ENCODE measurements around the gene WDR1.

- TF ChIP-seq, protein P1, sequence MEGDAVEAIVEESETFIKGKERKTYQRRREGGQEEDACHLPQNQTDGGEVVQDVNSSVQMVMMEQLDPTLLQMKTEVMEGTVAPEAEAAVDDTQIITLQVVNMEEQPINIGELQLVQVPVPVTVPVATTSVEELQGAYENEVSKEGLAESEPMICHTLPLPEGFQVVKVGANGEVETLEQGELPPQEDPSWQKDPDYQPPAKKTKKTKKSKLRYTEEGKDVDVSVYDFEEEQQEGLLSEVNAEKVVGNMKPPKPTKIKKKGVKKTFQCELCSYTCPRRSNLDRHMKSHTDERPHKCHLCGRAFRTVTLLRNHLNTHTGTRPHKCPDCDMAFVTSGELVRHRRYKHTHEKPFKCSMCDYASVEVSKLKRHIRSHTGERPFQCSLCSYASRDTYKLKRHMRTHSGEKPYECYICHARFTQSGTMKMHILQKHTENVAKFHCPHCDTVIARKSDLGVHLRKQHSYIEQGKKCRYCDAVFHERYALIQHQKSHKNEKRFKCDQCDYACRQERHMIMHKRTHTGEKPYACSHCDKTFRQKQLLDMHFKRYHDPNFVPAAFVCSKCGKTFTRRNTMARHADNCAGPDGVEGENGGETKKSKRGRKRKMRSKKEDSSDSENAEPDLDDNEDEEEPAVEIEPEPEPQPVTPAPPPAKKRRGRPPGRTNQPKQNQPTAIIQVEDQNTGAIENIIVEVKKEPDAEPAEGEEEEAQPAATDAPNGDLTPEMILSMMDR (IDR thresholded peaks at IDR 0.05; ENCODE audit: insufficient read depth, low read length, poor library complexity, severe bottlenecking): no peak
- TF ChIP-seq EZH2phosphoT487 (conservative IDR thresholded peaks at IDR 0.05; ENCODE audit: low read length): no peak
These were observed 37.6 kb upstream of the WDR1 start for GRCh38 chr4:10154241-10154640.

Data from SU-DHL-6 (cell line).